Right lobe of liver (tissue), 4 donors: Measurements from ENCODE around the gene COL25A1.

Experiments
- CTCF ChIP-seq, 4 donors: fragments of 200-600 bp in 3 of 4; fragments of 450-650 bp in 1 of 4; IDR thresholded peaks; one replicate each; pipeline versions ENCODE4 v1.5.1 to v1.8.0; 2016 to 2022; ENCODE audit warnings: antibody characterized with exemption in 4 of 4, mild to moderate bottlenecking in 2 of 4
- POLR2A ChIP-seq: fragments of 450-650 bp; IDR thresholded peaks from one replicate; pipeline ENCODE4 v1.6.1; 2017; ENCODE audit warnings: antibody characterized with exemption, mild to moderate bottlenecking
- donor health status: DM: no; HTN: no; CAD: no.
- donor health status: DM: no; HTN: no; CAD: no.
- donor health status: DM: no; HTN: yes; CAD: no.

- TF ChIP-seq CTCF (IDR thresholded peaks at IDR 0.05): no peak
- TF ChIP-seq POLR2A: no peak
These were observed 275.4 kb downstream of the COL25A1 start for GRCh38 chr4:109027016-109027500.
